Caco-2 (cell line): ENCODE measurements around the gene BAIAP2L2. TPM values are rescaled to one million over a fixed set of nuclear protein-coding genes. Genes with fewer than 3 reads are reported as not detected.

Source experiments
- BruUV-seq: library from RNA; stranded (reverse); fragments of 400-500 nt; replicated peaks from 2 replicates; lab custom pipeline; 2021; lab: Mats Ljungman, UMichigan
- CTCF ChIA-PET: fragments of 300-600 bp; sonication (Branson Sonifier 250); formaldehyde crosslinking; loops from one replicate; lab custom pipeline; 2022; ENCODE audit warnings: antibody characterized with exemption; lab: Charles Lee
- POLR2A ChIA-PET: fragments of 300-600 bp; sonication (Branson Sonifier 250); formaldehyde crosslinking; loops from one replicate; lab custom pipeline; 2022; ENCODE audit warnings: antibody characterized with exemption; lab: Charles Lee
- DNase-seq, 2 experiments: peaks; one replicate each; pipeline versions ENCODE4 v3.0.0 to v3.0.0-alpha.2; 2020 to 2022
- H3K27me3 ChIP-seq: replicated peaks from 2 replicates; pipeline ENCODE4 v1.6.0; 2011; ENCODE audit warnings: low read length; ENCODE audit not compliant: control insufficient read depth, insufficient read depth
- H3K36me3 ChIP-seq: 2 replicates; pipeline ENCODE4 v1.5.1; 2011; ENCODE audit warnings: low read length; ENCODE audit not compliant: control insufficient read depth, insufficient read depth
- H3K4me1 ChIP-seq: fragments of 250-450 bp; sonication (Bioruptor Pico); 2 replicates; pipeline ENCODE4 v1.5.1; 2020; ENCODE audit warnings: mild to moderate bottlenecking
- H3K4me3 ChIP-seq: 2 replicates; pipeline ENCODE4 v1.5.1; 2011; ENCODE audit warnings: low read depth, mild to moderate bottlenecking, control low read depth, low read length
- H3K9me3 ChIP-seq: fragments of 250-450 bp; sonication (Bioruptor Pico); 2 replicates; pipeline ENCODE4 v1.5.1; 2020; ENCODE audit warnings: mild to moderate bottlenecking, moderate library complexity
- H3K27ac Mint-ChIP-seq: one replicate; pipeline ENCODE4 v1.8.0; 2022; ENCODE audit warnings: mixed read lengths; ENCODE audit not compliant: unreplicated experiment
- H3K27me3 Mint-ChIP-seq: one replicate; pipeline ENCODE4 v1.8.0; 2022; ENCODE audit warnings: mixed read lengths; ENCODE audit not compliant: insufficient read depth, unreplicated experiment
- H3K36me3 Mint-ChIP-seq: one replicate; pipeline ENCODE4 v1.8.0; 2022; ENCODE audit warnings: mild to moderate bottlenecking, mixed read lengths; ENCODE audit not compliant: insufficient read depth, unreplicated experiment
- H3K4me1 Mint-ChIP-seq: one replicate; pipeline ENCODE4 v1.8.0; 2022; ENCODE audit warnings: low read depth, mixed read lengths; ENCODE audit not compliant: unreplicated experiment
- H3K4me3 Mint-ChIP-seq: one replicate; pipeline ENCODE4 v1.8.0; 2022; ENCODE audit warnings: mild to moderate bottlenecking, moderate library complexity, mixed read lengths; ENCODE audit not compliant: unreplicated experiment
- H3K9me3 Mint-ChIP-seq: one replicate; pipeline ENCODE4 v1.8.0; 2022; ENCODE audit warnings: mixed read lengths; ENCODE audit not compliant: unreplicated experiment
- intact Hi-C: fragments of 100-400 bp; cut with micrococcal nuclease; formaldehyde crosslinking; loops from one replicate; pipeline ENCODE4 v1.10.0; 2022; ENCODE audit not compliant: unreplicated experiment
- total RNA-seq: library from RNA; stranded (reverse); gene quantifications from 2 replicates; pipeline ENCODE4 v1.2.3, GENCODE V29; 2022
- TF ChIP-seq, protein P1 (sequence below), 2 experiments: fragments of 200-600 bp in 1 of 2; IDR thresholded peaks; 1 replicate in 1 of 2; 2 replicates in 1 of 2; pipeline versions ENCODE4 v1.5.1 to v1.8.0; 2011 to 2022; ENCODE audit warnings: antibody characterized with exemption in 1 of 2, control low read depth in 1 of 2, inconsistent platforms in 1 of 2, low read depth in 1 of 2, low read length in 1 of 2, mild to moderate bottlenecking in 1 of 2, moderate library complexity in 1 of 2; ENCODE audit not compliant: insufficient read depth in 1 of 2, severe bottlenecking in 1 of 2, unreplicated experiment in 1 of 2

BAIAP2L2 gene
- total RNA-seq, 1 experiment from 2014 or later = 4.4 TPM

DNA sequence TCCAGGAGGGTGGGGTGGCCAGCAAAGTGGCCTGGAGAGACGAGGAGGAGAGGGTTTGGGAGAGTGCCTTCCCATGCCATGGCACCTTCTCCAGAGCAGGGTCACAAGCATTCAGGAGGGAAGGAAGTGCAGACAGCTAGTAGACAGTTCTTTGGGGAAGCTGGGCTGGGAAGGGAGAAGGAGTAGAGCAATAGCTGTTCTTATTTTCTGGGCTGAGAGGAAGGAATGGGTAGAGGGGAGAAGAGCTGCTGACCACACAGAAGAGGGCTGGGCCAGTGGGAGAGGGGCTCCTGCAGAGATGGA is 68.0 kb downstream of the BAIAP2L2 start:
- Histone ChIP-seq H3K4me1 (no peaks in the 10 kb centered on the region), H3K4me3 (no peak overlapping the region), H3K27me3 (no peaks in the 10 kb centered on the region), H3K9me3 (no peaks in the 10 kb centered on the region), H3K36me3 (no peaks in the 10 kb centered on the region)
- BruUV-seq = no TSS peak
- TF ChIP-seq, protein P1, sequence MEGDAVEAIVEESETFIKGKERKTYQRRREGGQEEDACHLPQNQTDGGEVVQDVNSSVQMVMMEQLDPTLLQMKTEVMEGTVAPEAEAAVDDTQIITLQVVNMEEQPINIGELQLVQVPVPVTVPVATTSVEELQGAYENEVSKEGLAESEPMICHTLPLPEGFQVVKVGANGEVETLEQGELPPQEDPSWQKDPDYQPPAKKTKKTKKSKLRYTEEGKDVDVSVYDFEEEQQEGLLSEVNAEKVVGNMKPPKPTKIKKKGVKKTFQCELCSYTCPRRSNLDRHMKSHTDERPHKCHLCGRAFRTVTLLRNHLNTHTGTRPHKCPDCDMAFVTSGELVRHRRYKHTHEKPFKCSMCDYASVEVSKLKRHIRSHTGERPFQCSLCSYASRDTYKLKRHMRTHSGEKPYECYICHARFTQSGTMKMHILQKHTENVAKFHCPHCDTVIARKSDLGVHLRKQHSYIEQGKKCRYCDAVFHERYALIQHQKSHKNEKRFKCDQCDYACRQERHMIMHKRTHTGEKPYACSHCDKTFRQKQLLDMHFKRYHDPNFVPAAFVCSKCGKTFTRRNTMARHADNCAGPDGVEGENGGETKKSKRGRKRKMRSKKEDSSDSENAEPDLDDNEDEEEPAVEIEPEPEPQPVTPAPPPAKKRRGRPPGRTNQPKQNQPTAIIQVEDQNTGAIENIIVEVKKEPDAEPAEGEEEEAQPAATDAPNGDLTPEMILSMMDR (IDR thresholded peaks at IDR 0.05; ENCODE audit: insufficient read depth in 1 of 2, low read depth in 1 of 2, low read length in 1 of 2, severe bottlenecking in 1 of 2, unreplicated experiment in 1 of 2) = no peak
- CTCF ChIA-PET = no interaction called here
- Mint-ChIP-seq H3K4me1 (no peaks in the 10 kb centered on the region), H3K9me3 (no peaks in the 10 kb centered on the region), H3K36me3 (no peaks in the 10 kb centered on the region), H3K27ac (no peak overlapping the region), H3K4me3 (no peak overlapping the region), H3K27me3 (no peaks in the 10 kb centered on the region)
- DNase-seq = no peak
- POLR2A ChIA-PET = no interaction called here
- intact Hi-C loops = no loop called here

DNA sequence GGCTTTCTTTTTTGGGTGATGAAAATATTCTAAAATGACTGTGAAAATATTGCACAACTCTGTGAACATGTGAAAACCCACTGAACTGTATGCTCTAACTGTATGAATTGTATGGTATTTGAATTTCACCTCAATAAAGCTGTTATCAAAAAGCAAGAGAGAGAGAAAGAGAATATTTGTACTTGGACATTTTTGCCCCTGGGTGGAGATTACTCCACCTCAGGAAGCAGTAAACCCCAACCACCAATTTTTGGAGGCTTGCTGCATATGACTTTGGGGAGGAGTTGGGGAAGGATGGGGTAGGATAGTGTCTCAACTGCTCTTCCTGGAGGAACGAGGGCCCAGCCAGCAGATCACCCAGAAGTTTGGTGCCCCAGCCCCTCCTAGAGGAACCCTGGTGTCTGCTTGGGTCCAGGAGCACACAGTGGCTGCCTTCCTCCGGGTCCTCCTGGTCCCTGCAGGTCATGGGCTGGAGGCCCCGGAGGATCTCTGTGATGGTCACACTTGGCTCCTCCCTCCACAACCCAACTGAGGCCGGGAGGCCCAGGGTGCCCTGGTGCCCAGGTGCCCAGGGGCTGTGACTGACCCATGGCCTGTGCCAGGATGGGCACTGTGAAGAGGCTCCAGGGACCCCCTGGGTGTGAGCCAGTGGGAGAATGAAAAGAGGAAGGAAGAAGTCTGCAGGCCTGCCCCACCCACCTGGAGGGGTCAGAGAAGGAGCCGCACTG is 68.6 kb downstream of the BAIAP2L2 start:
- POLR2A ChIA-PET = no interaction called here

DNA sequence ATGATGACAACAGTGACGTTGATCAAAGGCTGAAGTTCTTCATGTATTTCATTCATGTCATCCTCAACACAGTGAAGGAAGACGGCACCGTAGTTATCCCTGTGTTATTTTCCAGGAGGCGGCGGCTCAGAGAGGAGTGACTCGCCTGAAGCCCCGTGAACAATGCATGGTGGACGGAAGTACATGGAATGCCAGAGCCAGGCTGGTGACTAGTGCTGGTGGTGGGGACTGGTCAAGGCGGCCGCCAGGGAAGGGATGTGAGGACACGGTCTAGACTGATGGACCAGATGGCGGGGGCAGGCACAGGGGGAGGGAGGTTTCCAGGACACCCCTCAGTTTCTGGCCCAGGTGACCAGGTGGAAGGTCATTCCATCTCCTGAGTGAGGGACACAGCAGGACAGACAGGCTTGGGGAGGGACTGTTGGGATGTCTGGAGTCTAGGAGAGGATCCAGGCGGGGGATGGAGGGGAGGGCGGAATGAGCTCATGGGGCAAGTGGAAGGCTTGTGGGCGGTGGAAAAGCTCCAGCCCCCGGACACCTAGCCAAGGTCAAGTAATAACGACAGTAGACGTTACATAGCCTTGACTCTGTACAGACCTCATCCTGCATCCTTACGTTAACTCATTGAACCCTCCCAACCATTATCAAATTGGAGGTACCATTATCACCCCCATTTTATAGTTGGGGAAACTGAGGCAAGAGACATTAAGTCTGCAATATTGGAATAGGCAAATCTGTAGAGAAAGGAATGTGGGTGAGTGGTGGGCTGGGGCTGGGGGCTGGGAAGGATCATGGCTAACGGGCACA is 69.3 kb downstream of the BAIAP2L2 start:
- Histone ChIP-seq H3K36me3 (no peaks in the 10 kb centered on the region), H3K4me3 (no peak overlapping the region), H3K9me3 (no peaks in the 10 kb centered on the region), H3K27me3 (no peaks in the 10 kb centered on the region), H3K4me1 (no peaks in the 10 kb centered on the region)
- ChIA-PET CTCF (interaction anchor here (1.0 kb wide), 1 partner anchor 11 kb away, joined by 5 read pairs; no protein-coding TSS in a partner anchor), POLR2A (no interaction called here)
- no peak for DNase-seq
- Mint-ChIP-seq H3K9me3 (no peaks in the 10 kb centered on the region), H3K27ac (peak overlapping the region; percentile 52), H3K4me3 (no peak overlapping the region), H3K36me3 (no peaks in the 10 kb centered on the region), H3K27me3 (no peaks in the 10 kb centered on the region), H3K4me1 (no peaks in the 10 kb centered on the region)
- TF ChIP-seq, protein P1 (IDR thresholded peaks at IDR 0.05; ENCODE audit: insufficient read depth in 1 of 2, low read depth in 1 of 2, low read length in 1 of 2, severe bottlenecking in 1 of 2, unreplicated experiment in 1 of 2) = no peak
- intact Hi-C loops = no loop called here
- BruUV-seq = no TSS peak

More for the DNA sequence above, 68.6 kb downstream of the BAIAP2L2 start:
- no peaks in the 10 kb centered on the region for H3K4me1 Mint-ChIP-seq
- Histone ChIP-seq H3K36me3 (no peaks in the 10 kb centered on the region), H3K27me3 (no peaks in the 10 kb centered on the region), H3K9me3 (no peaks in the 10 kb centered on the region), H3K4me1 (no peaks in the 10 kb centered on the region), H3K4me3 (no peak overlapping the region)
- intact Hi-C loops = no loop called here
- H3K27me3 Mint-ChIP-seq = no peaks in the 10 kb centered on the region
- H3K4me3 Mint-ChIP-seq = no peak overlapping the region
- TF ChIP-seq, protein P1 (IDR thresholded peaks at IDR 0.05; ENCODE audit: insufficient read depth in 1 of 2, low read depth in 1 of 2, low read length in 1 of 2, severe bottlenecking in 1 of 2, unreplicated experiment in 1 of 2) = no peak
- DNase-seq = no peak
- CTCF ChIA-PET = interaction anchor here (1.0 kb wide), 1 partner anchor 10 kb away, joined by 5 read pairs; no protein-coding TSS in a partner anchor
- no peaks in the 10 kb centered on the region for H3K9me3 Mint-ChIP-seq
- no peak overlapping the region for H3K27ac Mint-ChIP-seq
- H3K36me3 Mint-ChIP-seq = no peaks in the 10 kb centered on the region
- BruUV-seq = no TSS peak
